Endometrial microvascular endothelial cells (primary cell): Measurements from ENCODE around the gene TTLL5. TPM values are rescaled to one million over a fixed set of nuclear protein-coding genes. Genes with fewer than 3 reads are reported as not detected.

Source experiments
- in situ Hi-C: cut with HindIII; loops from 2 replicates; pipeline ENCODE4 v1.10.0; 2017; ENCODE audit warnings: low sequenced_read_pairs, low pct_unique_long_range_greater_than_20kb; ENCODE audit errors: inconsistent ontology term
- total RNA-seq: library from RNA; depleted of rRNA; stranded (reverse); fragments of >200 nt; gene quantifications from one replicate; pipeline ENCODE4 v1.2.3, GENCODE V29; 2015; ENCODE audit errors: inconsistent ontology term

Gene TTLL5
- total RNA-seq, 1 donor from 2014 or later, result 53.8 TPM

GRCh38 chr14:75984674-75985073 lies 323.6 kb downstream of the TTLL5 start:
- in situ Hi-C loops, result no loop called here

- in situ Hi-C loops, result no loop called here
Measured at GRCh38 chr14:75985618-75986438, 324.8 kb downstream of the TTLL5 start, which contains the start of gene IFT43. IFT43 (plus strand) TSS chr14:75985763; CDS start chr14:75985787, 24 bp downstream.

- in situ Hi-C loops, result no loop called here
Measured at GRCh38 chr14:75986439-75986765, 325.4 kb downstream of the TTLL5 start.

- in situ Hi-C loops, result no loop called here
Measured at GRCh38 chr14:75987201-75987970, 326.3 kb downstream of the TTLL5 start.

- in situ Hi-C loops, result no loop called here
Measured at GRCh38 chr14:75989134-75989533, 328.1 kb downstream of the TTLL5 start.

- in situ Hi-C loops, result no loop called here
Measured at GRCh38 chr14:75990297-75990696, 329.3 kb downstream of the TTLL5 start.

GRCh38 chr14:75991753-75992152 lies 330.7 kb downstream of the TTLL5 start:
- in situ Hi-C loops, result no loop called here

GRCh38 chr14:75993567-75994041 lies 332.6 kb downstream of the TTLL5 start:
- in situ Hi-C loops, result no loop called here

- in situ Hi-C loops, result no loop called here
Measured at GRCh38 chr14:75995372-75996041, 334.5 kb downstream of the TTLL5 start.

- in situ Hi-C loops, result no loop called here
Measured at GRCh38 chr14:75996488-75996887, 335.4 kb downstream of the TTLL5 start.

GRCh38 chr14:75999511-76000190 lies 338.6 kb downstream of the TTLL5 start:
- in situ Hi-C loops, result no loop called here

GRCh38 chr14:76002383-76002782 lies 341.3 kb downstream of the TTLL5 start:
- in situ Hi-C loops, result no loop called here

Other genes with a start within 250 kb of the TTLL5 start
- 2.0 TPM for gene JDP2, start 233.2 kb upstream of the TTLL5 start, total RNA-seq
- gene BATF, start 138.8 kb upstream of the TTLL5 start, total RNA-seq, result not detected
- gene FLVCR2, start 82.6 kb upstream of the TTLL5 start, total RNA-seq, result 3.1 TPM
- 12.4 TPM for gene ERG28, start 370 bp upstream of the TTLL5 start, total RNA-seq